ENCODE results near the gene RTRAF.

DNA sequence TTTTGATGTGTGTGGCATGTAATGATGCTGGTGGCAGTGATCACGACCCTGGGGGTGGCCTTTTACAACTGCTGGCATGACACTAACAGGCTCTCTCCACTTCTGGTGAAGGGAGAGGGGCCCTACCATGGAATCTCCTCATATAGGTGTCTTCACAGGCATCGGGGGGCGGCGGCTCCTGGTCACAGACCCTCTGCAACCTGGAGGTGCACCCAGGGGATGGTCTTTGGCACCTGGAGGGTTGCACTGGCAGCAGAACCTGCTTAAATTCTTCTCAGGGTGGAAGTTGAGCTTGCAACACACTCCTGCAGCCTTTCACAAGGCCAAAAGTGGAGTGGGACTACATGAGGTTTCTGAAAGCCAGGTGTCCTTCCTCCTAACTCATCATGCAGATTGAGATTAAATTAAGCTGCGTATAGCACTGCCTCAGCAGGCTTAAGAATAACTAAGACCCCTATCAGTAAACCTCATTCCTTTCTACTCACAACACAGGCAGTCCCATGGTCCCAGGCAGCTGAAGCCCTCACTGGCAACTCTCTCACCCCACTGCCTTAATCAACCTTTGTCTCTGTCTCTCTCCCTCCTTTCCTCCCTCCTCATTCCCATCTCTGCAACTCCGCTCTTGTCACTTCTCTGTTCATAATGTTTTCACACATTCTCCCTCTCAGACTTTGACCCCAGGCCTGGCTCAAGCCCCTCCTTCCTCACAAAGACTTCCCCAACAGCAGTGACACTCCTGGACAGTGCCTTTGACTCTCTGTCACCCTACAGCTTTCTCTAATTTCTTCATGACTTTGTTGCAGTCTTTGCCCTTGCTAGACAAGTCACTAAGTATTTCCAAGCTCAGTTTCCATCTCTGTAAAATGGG is 60.6 kb downstream of the RTRAF start:
- TF ChIP-seq POLR2A (IDR thresholded peaks at IDR 0.05), result no peak
- TF ChIP-seq, protein P1, sequence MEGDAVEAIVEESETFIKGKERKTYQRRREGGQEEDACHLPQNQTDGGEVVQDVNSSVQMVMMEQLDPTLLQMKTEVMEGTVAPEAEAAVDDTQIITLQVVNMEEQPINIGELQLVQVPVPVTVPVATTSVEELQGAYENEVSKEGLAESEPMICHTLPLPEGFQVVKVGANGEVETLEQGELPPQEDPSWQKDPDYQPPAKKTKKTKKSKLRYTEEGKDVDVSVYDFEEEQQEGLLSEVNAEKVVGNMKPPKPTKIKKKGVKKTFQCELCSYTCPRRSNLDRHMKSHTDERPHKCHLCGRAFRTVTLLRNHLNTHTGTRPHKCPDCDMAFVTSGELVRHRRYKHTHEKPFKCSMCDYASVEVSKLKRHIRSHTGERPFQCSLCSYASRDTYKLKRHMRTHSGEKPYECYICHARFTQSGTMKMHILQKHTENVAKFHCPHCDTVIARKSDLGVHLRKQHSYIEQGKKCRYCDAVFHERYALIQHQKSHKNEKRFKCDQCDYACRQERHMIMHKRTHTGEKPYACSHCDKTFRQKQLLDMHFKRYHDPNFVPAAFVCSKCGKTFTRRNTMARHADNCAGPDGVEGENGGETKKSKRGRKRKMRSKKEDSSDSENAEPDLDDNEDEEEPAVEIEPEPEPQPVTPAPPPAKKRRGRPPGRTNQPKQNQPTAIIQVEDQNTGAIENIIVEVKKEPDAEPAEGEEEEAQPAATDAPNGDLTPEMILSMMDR (IDR thresholded peaks at IDR 0.05), result no peak

Data from stomach (tissue), 4 donors.